CD14-positive monocyte (primary cell): ENCODE results near the gene KRT2. TPM values are rescaled to one million over a fixed set of nuclear protein-coding genes. Genes with fewer than 3 reads are reported as not detected.

Experiments
- DNase-seq, 3 donors: peaks; one replicate each; pipeline ENCODE4 v3.0.0-alpha.2; 2011 to 2022
- H2AFZ ChIP-seq: 2 replicates; pipeline ENCODE4 v1.6.0; 2012; ENCODE audit warnings: mild to moderate bottlenecking, low read depth, low read length, inconsistent platforms; ENCODE audit not compliant: insufficient read depth, poor library complexity, severe bottlenecking
- H3K27ac ChIP-seq, 2 donors: 1 replicate in 1 of 2; 2 replicates in 1 of 2; pipeline ENCODE4 v1.5.1; 2012 to 2013; ENCODE audit warnings: low read length in 2 of 2, control low read depth in 1 of 2, inconsistent platforms in 1 of 2, low read depth in 1 of 2, mild to moderate bottlenecking in 1 of 2
- H3K27me3 ChIP-seq, 2 donors: one replicate each; pipeline versions ENCODE4 v1.6.0 to v1.6.1; 2011 to 2013; ENCODE audit warnings: low read length in 2 of 2; ENCODE audit not compliant: control insufficient read depth in 2 of 2, insufficient read depth in 2 of 2
- H3K36me3 ChIP-seq, 2 donors: replicated peaks in 1 of 2; 1 replicate in 1 of 2; 2 replicates in 1 of 2; pipeline versions ENCODE4 v1.5.1 to v1.6.1; 2012 to 2013; ENCODE audit warnings: low read length in 2 of 2, control low read depth in 1 of 2, inconsistent platforms in 1 of 2, mild to moderate bottlenecking in 1 of 2; ENCODE audit not compliant: insufficient read depth in 2 of 2, control insufficient read depth in 1 of 2
- H3K4me1 ChIP-seq, 2 donors: 1 replicate in 1 of 2; 2 replicates in 1 of 2; pipeline versions ENCODE4 v1.5.1 to v1.6.1; 2012 to 2013; ENCODE audit warnings: low read length in 2 of 2, control low read depth in 1 of 2, inconsistent platforms in 1 of 2, mild to moderate bottlenecking in 1 of 2, moderate library complexity in 1 of 2; ENCODE audit not compliant: insufficient read depth in 2 of 2, control insufficient read depth in 1 of 2
- H3K4me2 ChIP-seq: replicated peaks from 2 replicates; pipeline ENCODE3; 2012; ENCODE audit warnings: low read length, moderate library complexity, mild to moderate bottlenecking; ENCODE audit not compliant: poor library complexity, severe bottlenecking; ENCODE audit errors: extremely low read depth
- H3K4me3 ChIP-seq, 3 experiments: fragments of 200-600 bp in 1 of 3; sonication (generic) in 1 of 3; replicated peaks in 1 of 3; 1 replicate in 2 of 3; 2 replicates in 1 of 3; pipeline ENCODE4 v1.5.1; 2011 to 2013; ENCODE audit warnings: low read length in 3 of 3, mild to moderate bottlenecking in 3 of 3, control low read depth in 2 of 3, low read depth in 2 of 3, inconsistent platforms in 1 of 3, moderate library complexity in 1 of 3
- H3K79me2 ChIP-seq: 2 replicates; pipeline ENCODE4 v1.6.0; 2012; ENCODE audit warnings: mild to moderate bottlenecking, control low read depth, inconsistent platforms, low read length, moderate library complexity; ENCODE audit not compliant: insufficient read depth
- H3K9ac ChIP-seq: 2 replicates; pipeline ENCODE4 v1.6.0; 2017; ENCODE audit warnings: low read length, mild to moderate bottlenecking; ENCODE audit not compliant: insufficient read depth, poor library complexity, severe bottlenecking
- H3K9me3 ChIP-seq, 2 donors: replicated peaks in 1 of 2; 1 replicate in 1 of 2; 2 replicates in 1 of 2; pipeline versions ENCODE4 v1.5.1 to v1.6.1; 2012 to 2013; ENCODE audit warnings: low read length in 2 of 2, control low read depth in 1 of 2; ENCODE audit not compliant: control insufficient read depth in 1 of 2, insufficient read depth in 1 of 2
- H4K20me1 ChIP-seq: 2 replicates; pipeline ENCODE4 v1.6.0; 2012; ENCODE audit warnings: mild to moderate bottlenecking, low read length, control low read depth, moderate library complexity; ENCODE audit not compliant: insufficient read depth
- H3K27ac Mint-ChIP-seq, 7 donors: one replicate each; pipeline ENCODE4 v1.8.0; 2020; ENCODE audit warnings: mild to moderate bottlenecking in 7 of 7, mixed read lengths in 7 of 7, moderate library complexity in 6 of 7, inconsistent platforms in 2 of 7
- H3K27me3 Mint-ChIP-seq, 3 donors: one replicate each; pipeline ENCODE4 v1.8.0; 2021 to 2022; ENCODE audit warnings: low read depth in 3 of 3, mild to moderate bottlenecking in 3 of 3, mixed read lengths in 3 of 3, moderate library complexity in 3 of 3, inconsistent platforms in 1 of 3
- H3K36me3 Mint-ChIP-seq, 2 donors: one replicate each; pipeline ENCODE4 v1.8.0; 2020; ENCODE audit warnings: mixed read lengths in 2 of 2, inconsistent platforms in 1 of 2, mild to moderate bottlenecking in 1 of 2
- H3K4me1 Mint-ChIP-seq: one replicate; pipeline ENCODE4 v1.8.0; 2020; ENCODE audit warnings: mild to moderate bottlenecking, mixed read lengths
- H3K4me3 Mint-ChIP-seq, 2 donors: one replicate each; pipeline ENCODE4 v1.8.0; 2020; ENCODE audit warnings: mild to moderate bottlenecking in 2 of 2, mixed read lengths in 2 of 2, moderate library complexity in 1 of 2
- H3K9me3 Mint-ChIP-seq, 7 donors: one replicate each; pipeline ENCODE4 v1.8.0; 2020 to 2022; ENCODE audit warnings: mixed read lengths in 7 of 7, mild to moderate bottlenecking in 6 of 7, moderate library complexity in 6 of 7, inconsistent platforms in 2 of 7
- WGBS: methylation state at CpG from one replicate; pipeline ENCODE4 v1.1.5; 2013; ENCODE audit warnings: missing lambda C conversion rate; ENCODE audit not compliant: insufficient coverage; 5-methylcytosine and 5-hydroxymethylcytosine counted together
- intact Hi-C, 2 donors: fragments of 100-400 bp; cut with micrococcal nuclease; formaldehyde crosslinking; loops; one replicate each; pipeline versions ENCODE4 v1.15.0 to v1.15.1; 2023
- polyA plus RNA-seq, 3 donors: library from polyadenylated mRNA; depleted of rRNA in 1 of 3; unstranded in 2 of 3; stranded (reverse) in 1 of 3; fragments of 300-500 nt in 2 of 3; fragments of >200 nt in 1 of 3; fragmentation: Illumina TruSeq in 2 of 3; gene quantifications; 1 replicate in 2 of 3; 2 replicates in 1 of 3; pipeline ENCODE4 v1.2.3, GENCODE V29; 2012 to 2021
- TF ChIP-seq, protein P1 (sequence below): fragments of 200-600 bp; IDR thresholded peaks from one replicate; pipeline ENCODE4 v1.8.0; 2022; ENCODE audit warnings: antibody characterized with exemption, mild to moderate bottlenecking

KRT2 gene
- polyA plus RNA-seq, 3 donors = not detected

GRCh38 chr12:52680363-52680762 is 28.4 kb upstream of the KRT2 start, which contains the start of gene KRT1:
Gene KRT1, minus strand, starts transcription at chr12:52680407. Its CDS starts 59 bp downstream, at chr12:52680348.
- no peak within 1 kb of the TSS for H3K4me3 Mint-ChIP-seq
- peaks cover 0 to 1% (median 0%) of the 10 kb centered on the region in 7 donors for H3K9me3 Mint-ChIP-seq
- no CpG with 5 or more reads among the region's 3 CpGs for WGBS
- H3K27me3 Mint-ChIP-seq = peaks cover 0 to 6% (median 3%) of the 10 kb centered on the region in 3 donors
- Histone ChIP-seq H2AFZ (no peak within 1 kb of the TSS), H3K9me3 (no peaks in the 10 kb centered on the region), H4K20me1 (no peaks in the 10 kb centered on the region), H3K4me3 (no peak within 1 kb of the TSS), H3K4me2 (no peak within 1 kb of the TSS), H3K27ac (no peak within 1 kb of the TSS), H3K79me2 (no peaks in the 10 kb centered on the region), H3K9ac (no peak within 1 kb of the TSS), H3K27me3 (no peaks in the 10 kb centered on the region), H3K36me3 (no peaks in the 10 kb centered on the region), H3K4me1 (no peaks in the 10 kb centered on the region)
- TF ChIP-seq, protein P1, sequence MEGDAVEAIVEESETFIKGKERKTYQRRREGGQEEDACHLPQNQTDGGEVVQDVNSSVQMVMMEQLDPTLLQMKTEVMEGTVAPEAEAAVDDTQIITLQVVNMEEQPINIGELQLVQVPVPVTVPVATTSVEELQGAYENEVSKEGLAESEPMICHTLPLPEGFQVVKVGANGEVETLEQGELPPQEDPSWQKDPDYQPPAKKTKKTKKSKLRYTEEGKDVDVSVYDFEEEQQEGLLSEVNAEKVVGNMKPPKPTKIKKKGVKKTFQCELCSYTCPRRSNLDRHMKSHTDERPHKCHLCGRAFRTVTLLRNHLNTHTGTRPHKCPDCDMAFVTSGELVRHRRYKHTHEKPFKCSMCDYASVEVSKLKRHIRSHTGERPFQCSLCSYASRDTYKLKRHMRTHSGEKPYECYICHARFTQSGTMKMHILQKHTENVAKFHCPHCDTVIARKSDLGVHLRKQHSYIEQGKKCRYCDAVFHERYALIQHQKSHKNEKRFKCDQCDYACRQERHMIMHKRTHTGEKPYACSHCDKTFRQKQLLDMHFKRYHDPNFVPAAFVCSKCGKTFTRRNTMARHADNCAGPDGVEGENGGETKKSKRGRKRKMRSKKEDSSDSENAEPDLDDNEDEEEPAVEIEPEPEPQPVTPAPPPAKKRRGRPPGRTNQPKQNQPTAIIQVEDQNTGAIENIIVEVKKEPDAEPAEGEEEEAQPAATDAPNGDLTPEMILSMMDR = no peak
- no peak for DNase-seq
- intact Hi-C loops = no loop called here
- H3K27ac Mint-ChIP-seq = no peak within 1 kb of the TSS
- H3K36me3 Mint-ChIP-seq = no peaks in the 10 kb centered on the region
- H3K4me1 Mint-ChIP-seq = no peaks in the 10 kb centered on the region

GRCh38 chr12:52679875-52680274 is 27.9 kb upstream of the KRT2 start:
- Mint-ChIP-seq H3K27ac (no peak overlapping the region), H3K4me3 (no peak overlapping the region), H3K4me1 (no peaks in the 10 kb centered on the region), H3K36me3 (no peaks in the 10 kb centered on the region), H3K27me3 (peaks cover 0 to 5% (median 3%) of the 10 kb centered on the region in 3 donors), H3K9me3 (peaks cover 0 to 1% (median 0%) of the 10 kb centered on the region in 7 donors)
- no peaks in the 10 kb centered on the region for H3K4me1 ChIP-seq
- no peaks in the 10 kb centered on the region for H3K36me3 ChIP-seq
- H3K9ac ChIP-seq = no peak overlapping the region
- H3K9me3 ChIP-seq = no peaks in the 10 kb centered on the region
- no peaks in the 10 kb centered on the region for H3K27me3 ChIP-seq
- TF ChIP-seq, protein P1 = no peak
- no peak overlapping the region for H2AFZ ChIP-seq
- H3K79me2 ChIP-seq = no peaks in the 10 kb centered on the region
- H3K4me2 ChIP-seq = no peak overlapping the region
- WGBS = 100% methylated on average over 2 of the region's 5 CpGs
- DNase-seq = no peak
- H3K4me3 ChIP-seq = no peak overlapping the region
- H4K20me1 ChIP-seq = no peaks in the 10 kb centered on the region
- H3K27ac ChIP-seq = no peak overlapping the region
- intact Hi-C loops = no loop called here
